Left kidney (tissue), 2 donors: ENCODE data around the gene FHAD1. TPM values are rescaled to one million over a fixed set of nuclear protein-coding genes. Genes with fewer than 3 reads are reported as not detected.

Experiments used
- DNase-seq: peaks from one replicate; pipeline ENCODE4 v3.0.0-alpha.2; 2013
- polyA plus RNA-seq: library from polyadenylated mRNA; unstranded; fragments of 120-200 nt; gene quantifications from one replicate; pipeline ENCODE4 v1.2.1, GENCODE V29; 2013; ENCODE audit not compliant: insufficient read length

Gene FHAD1
- polyA plus RNA-seq, 1 donor, result 3.7 TPM

DNA sequence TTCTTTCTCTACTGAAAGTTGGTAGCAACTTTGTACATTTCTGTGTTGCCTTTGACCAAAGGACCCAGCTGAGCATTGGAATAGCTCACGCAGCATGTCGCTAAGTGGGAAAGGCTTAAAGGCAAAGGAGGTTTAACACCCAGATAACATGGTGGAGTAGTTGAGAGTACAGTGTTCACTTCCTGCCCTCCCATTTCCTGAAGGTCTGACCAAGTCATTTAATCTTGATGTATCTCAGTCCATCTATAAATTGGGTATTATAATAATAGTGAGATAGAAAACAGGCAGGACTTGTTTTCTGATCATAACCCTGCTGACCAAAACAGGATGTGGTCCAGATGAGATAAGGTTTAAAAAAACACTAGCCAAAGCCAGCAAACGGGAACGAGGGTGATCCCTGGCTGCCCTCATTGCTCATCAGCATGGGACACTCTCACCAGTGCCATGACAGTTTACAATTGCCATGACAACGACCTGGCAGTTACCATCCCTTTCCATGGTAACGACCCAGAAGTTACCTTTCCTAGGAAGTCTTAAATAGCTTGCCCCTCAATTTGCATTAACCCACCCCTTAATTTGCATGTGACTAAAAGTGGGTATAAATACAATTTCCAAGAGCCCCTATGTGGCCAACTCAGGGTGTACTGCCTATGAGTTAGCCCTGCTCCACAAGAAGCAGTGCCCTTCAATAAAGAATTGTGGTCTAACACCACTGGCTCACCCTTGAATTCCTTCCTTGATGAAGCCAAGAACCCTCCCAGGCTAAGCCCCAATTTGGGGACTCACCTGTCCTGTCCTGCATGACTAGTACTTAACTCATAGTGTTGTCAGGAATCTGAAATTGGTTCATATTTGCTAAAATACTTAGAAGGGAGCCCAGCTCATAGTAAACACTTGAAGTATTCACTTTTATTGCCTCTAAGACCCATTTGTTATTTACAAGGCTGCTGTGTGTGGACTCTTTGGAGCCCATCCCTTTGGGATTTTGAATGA is 28.4 kb upstream of the FHAD1 start:
- no peak for DNase-seq

DNA sequence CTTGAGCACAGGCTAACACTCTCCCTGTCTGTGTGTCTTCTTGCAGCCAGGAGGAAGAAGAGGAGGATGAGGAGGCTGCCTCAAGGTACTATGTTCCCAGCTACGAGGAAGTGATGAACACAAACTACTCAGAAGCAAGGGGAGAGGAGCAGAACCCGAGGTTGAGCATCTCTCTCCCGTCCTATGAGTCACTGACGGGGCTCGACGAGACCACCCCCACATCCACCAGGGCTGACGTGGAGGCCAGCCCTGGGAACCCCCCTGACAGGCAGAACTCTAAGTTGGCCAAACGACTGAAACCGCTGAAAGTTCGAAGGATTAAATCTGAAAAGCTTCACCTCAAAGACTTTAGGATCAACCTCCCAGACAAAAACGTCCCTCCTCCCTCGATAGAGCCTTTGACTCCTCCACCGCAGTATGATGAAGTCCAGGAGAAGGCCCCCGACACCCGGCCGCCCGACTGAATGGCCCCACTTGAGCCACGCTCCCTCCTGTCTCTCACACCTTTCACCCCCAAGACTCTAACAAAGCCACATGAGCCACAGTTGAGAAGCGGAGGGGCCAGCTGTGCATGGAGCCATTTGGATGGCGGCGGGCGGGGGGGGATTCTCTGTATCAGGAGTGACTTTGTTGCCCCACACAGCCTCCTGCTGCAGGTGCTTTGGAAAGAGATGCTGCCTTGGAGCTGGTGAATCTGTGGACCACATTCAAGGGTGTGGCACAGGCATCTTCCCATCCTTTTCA is 27.6 kb upstream of the FHAD1 start:
- DNase-seq, result no peak

DNA sequence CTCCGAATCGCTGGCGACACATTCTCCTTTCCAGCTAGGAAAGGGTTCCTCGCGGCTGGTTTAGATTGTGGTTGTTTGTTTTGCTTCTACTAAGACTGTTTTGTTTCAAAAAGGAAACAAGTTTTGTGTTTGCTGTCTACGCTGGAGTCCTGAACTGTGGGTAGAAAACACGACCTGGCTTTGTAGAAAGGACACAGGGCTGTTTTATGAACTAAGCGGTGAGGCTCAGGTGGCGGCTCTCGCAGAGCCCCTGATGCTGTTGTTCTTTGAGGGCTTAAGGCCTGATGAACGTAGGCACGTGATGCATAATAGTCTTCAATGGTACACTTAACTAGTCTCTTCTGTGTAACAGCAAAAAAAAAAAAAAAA is 27.0 kb upstream of the FHAD1 start:
- DNase-seq, result no peak

DNA sequence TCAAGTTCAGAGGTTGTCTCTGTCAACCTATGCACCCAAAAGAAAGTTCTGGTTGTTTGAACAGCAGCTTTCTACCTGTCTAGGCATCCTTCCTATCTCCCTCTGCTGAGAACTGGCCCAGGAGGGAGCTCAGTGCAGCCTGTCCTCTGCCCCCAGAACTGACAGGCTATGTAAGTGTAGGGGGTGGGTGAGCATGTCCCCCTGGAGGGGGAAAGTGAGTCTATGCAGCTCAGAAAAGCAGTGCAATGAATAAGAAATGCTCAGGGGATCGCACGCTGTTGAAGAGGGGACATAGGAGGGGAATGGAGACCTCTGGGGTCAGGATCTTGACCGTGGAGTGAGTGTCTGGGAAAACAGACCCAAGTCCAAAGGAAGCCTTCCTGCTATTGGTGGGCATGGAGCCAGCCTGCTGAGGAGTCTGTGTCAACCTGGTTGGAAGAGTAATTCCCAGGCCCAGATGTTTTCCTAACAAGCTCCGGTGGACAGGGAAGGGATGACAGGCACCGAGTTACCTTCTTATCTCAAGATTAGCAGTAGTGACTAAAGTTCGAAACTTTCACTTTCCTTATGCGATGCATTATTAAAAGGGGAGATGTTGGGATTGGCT is 26.1 kb upstream of the FHAD1 start:
- DNase-seq, result no peak

DNA sequence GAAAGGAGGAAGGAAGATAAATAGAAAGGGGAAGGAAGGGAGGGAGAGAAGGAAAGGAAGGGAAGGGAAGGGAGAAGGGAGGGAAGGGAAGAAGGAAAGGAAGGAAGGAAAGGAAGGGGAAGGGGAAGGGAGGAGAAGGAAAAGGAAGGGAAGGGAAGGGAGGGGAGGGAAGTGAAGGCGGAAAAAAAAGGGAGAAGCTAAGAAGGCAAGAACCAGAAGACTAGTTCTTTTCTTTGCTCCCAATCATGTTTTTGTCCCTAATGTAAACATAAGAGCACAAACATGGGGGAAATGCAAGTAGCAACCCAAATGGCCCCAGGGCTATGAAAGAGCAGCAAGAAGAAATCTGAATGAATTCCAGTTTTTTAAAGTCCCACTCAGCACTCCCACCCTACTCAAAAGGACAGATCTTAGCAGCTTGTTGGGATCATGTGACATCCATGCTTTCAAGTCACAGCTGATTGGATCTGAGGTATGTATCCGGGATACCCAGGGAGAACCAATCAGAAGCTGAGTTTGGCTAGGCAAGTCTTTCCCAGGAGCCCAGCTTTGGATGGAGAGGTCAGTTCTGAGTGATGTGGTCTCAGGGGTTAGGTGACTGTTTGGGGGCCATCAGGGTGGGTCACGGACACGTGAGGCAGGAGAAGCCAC is 24.2 kb upstream of the FHAD1 start:
- no peak for DNase-seq

DNA sequence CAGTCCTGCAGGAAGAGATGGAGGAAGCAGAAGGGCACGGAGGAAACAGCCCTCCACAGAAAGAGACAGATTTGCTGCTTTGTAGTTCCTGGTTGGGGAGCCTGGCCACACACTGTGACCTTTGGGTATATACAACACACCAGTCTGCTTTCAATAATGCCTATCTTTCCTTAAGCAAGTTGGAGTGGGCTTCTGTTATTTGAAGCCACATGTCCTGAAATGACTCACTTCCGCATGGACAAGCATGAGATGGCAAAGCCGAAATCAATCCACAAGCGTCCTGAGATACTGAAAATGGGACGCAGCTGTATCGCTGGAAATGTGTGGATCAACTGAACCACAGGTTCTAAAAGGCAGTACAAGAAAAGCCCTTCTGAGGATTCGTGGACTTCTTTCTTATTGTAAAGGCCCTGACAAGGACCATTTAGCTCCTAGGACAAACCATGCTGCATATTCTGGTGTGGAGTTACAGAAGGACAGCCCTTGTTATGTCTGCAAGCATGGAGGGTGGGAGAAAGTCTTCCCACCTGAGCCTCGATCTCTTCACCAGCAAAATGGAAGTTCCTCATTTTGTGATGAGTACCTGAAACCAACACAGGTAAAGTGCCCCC is 22.7 kb upstream of the FHAD1 start:
- no peak for DNase-seq

DNA sequence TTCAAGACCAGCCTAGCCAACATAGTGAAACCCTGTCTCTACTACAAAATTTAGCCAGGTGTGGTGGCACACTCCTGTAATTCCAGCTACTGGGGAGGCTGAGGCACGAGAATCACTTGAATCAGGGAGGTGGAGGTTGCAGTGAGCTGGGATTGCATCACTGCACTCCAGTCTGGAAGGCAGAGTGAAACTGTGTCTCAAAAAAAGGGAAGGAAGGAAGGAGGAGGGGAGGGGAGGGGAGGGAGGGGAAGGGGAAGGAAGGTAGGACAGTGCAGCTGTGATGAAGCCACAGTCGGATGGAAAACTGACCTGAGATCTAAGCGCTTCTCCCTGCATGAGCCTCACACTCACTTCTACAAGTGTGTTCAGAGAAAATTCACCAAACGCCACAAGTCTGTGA is 22.0 kb upstream of the FHAD1 start:
- no peak for DNase-seq

DNA sequence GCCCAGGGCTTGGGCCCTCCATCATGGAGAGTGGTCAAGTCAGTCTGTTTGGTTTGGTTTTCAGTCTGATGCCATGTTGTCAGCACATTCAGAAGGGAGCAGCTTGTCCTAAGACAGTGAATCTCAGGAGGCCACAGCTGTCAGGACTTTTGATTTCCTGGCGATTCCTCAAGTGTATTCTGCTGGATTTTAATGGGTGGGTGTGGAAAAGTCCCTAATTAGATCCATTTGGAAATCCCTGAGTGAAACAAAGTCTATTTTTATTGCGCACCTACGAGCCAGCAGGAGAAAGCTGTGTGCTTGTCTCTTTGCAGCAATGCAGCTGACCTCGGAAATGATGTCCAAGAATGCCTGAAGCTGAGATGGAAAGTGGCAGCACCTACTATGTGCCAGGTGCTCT is 21.6 kb upstream of the FHAD1 start:
- DNase-seq, result no peak

DNA sequence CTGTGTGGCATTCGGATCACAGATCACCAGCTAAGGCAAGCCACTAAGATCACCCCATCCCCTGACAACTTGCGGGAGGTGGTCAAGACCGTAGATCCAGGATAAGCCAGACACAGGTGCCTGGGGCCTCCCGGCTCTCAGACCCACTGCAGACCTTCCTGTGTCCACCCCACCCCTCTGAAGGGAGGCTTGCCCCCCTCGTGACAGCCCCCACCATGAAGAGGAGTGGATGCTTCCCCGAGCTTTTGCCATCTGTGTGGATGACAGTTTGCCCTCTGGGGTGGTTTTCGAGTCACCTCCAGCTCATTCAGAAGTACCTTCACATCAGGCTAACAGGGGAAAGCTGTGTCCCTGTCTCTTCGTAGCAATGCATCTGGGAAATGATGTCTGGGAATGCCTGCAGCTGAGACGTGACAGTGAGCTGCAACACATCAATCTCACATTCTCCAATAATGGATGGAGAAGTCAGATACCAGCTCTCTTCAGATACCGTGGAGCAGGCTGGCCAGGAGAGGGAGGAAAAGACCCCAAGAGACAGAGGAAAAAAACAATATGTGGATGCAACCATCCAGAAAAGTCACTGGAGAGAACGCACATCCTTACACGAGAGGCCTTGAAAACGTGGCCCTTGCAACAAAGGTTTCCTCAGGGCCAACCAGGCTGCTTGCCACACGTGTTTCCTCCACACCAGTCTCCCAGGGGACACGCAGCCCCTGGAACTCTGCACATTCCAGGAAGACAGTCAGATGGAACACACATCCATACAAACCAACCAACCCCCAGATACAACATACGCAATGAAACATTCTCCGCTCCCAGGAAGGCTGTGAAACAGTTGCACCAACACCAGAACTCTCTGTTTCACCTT is 20.4 kb upstream of the FHAD1 start:
- no peak for DNase-seq

DNA sequence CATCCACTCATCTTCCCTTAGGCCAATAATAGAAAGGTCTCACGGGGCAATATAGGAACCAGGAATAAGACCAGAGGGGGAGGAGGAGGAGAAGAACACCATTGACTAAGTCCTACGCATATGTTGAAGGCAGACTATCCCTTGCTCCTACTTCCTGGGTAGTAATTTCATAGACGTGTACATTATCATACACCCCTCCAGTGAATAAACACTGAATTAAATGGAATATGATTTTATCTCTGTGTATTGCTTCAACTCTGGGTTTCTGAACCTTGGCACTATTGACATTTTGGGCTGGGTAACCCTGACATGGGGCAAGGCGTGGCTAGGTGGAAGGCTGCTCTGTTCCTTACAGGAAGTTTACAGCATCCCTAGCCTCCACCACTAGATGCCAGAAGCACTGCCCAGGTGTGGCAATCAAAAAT is 17.3 kb upstream of the FHAD1 start:
- no peak for DNase-seq

DNA sequence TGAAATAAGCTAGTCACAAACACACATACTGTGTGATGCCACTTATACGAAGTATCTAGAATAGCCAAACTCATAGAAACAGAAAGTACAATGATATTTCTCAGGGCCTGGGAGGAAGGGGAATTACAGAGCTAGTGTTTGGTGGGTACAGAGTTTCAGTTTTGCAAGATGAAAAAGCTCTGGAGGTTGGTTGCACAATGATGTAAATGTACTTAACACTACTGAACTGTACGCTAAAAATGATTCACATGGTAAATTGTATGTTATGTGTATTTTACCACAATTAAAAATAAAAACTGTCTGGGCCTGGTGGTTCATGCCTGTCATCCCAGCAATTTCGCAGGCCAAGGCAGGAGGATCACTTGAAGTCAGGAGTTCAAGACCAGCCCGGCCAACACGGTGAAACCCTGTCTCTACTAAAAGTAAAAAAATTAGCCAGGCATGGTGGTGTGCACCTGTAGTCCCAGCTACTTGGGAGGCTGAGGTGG is 15.3 kb upstream of the FHAD1 start:
- DNase-seq, result no peak

DNA sequence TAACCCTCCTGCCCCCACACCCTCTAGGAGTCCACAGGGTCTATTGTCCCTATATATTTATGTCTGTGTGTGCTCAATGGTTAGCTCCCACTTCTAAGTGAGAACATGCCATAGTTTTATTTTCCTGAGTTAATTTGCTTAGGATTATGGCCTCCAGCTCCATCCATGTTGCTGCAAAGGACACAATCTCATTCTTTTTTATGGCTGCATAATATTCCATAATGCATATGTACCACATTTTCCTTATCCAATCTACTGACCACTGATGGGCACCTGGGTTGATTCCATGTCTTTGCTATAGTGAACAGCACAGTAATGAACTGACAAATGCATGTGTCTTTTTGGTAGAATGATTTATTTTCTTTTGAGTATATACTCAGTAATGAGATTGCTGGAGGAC is 13.3 kb upstream of the FHAD1 start:
- DNase-seq, result no peak

DNA sequence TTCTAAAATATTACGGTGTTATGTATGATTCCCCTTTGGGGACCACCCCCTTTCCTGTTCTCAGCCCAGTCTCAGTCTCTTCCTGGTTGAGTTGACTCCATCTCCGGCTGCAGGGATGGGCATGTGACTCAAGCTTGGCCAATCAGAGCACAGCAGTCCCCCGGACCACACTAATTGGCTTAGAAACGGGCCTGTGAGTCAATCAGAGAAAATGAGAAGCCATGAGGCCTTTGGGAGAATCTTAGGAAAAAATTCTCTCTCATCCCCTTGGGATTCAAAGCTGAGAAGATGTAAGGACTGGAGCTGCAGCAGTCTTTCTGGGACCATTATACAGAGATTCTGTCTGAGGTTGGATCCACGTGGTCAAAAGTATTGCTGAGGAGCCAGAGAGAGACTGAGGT is 10.7 kb upstream of the FHAD1 start:
- no peak for DNase-seq

DNA sequence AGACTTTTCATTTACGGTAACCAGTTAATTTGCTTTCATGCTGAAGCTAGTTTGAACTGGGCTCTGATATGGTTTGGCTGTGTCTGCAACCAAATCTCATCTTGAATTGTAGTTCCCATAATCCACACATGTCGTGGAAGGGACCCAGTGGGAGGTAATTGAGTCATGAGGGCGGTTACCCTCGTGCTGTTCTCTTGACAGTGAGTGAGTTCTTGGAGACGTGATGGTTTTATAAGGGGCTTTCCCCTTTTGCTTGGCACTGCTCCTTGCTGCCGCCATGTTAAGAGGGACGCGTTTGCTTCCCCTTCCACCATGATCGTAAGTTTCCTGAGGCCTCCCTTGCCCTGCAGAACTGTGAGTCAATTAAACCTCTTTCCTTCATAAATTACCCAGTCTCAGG is 10.3 kb upstream of the FHAD1 start:
- DNase-seq, result no peak

DNA sequence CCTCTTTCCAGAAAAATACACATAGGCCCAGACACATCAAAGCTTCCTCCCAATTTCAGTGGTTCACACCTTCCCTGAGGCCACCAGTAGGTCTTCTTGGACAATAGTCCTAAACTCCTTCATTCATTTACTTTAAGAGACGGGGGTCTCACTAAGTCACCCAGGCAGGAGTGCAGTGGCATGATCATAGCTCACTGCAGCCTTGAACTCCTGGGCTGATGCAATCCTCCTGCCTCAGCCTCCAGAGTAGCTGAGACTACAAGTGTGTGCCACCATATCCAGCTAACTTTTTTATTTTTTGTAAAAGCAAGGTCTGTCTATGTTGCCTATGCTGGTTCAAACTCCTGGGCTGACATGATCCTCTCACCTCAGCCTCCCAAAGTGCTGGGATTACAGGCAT is 8.2 kb upstream of the FHAD1 start:
- no peak for DNase-seq

DNA sequence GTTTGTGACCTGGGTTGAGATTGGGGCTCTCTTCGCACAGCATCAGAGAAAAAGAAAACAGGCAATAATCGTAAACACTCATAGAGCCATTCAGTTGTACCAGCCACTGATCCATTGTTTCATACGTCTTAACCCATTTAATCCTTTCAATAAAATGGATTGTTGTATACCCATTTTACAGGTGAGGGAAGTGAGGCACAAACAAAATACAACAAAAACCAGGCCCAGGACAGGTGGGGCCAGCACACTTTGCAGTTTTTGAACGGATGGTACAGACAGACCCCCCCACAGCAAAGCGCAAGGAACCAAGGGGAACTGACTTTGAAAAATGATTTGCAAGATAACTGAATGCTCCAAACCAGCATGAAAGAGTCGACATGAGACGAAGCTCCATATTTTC is 4.3 kb upstream of the FHAD1 start:
- no peak for DNase-seq

DNA sequence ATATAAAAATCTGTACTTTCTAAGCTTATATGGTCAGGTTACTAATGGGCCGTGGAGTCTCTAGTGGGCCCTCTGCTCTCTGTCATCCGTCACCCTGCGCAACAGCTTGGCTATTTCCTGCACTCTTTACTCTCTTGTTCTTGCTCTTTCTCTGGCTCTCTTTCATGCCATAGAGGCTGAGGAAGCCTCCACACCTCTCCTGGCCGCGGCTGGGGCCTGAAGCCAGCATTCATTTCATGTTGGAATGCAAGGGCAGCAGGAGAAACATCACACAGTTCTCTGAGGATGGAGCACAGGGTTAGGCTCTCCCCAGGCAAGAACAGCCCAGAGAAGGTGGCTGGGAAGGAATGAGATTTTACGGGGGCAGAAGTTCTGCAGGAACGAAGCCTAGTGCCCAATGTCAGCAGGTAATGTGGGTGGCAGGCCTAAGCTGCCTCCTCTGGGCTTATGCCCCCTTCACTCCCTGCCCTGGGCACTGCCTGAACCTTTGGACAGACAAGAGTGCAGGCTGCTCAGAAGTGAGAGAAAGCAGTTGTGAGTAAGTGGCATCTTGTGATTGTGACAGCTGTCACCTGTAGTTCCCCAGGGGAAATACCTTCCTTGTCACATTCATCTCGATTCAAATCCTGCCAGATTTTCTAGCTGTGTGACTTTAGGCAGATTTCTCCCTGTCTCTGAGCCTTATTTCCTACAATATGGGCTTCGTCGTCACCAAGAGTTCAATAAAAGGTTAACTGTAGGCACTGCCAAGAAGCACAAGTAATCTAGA is 3.6 kb upstream of the FHAD1 start:
- DNase-seq, result no peak

DNA sequence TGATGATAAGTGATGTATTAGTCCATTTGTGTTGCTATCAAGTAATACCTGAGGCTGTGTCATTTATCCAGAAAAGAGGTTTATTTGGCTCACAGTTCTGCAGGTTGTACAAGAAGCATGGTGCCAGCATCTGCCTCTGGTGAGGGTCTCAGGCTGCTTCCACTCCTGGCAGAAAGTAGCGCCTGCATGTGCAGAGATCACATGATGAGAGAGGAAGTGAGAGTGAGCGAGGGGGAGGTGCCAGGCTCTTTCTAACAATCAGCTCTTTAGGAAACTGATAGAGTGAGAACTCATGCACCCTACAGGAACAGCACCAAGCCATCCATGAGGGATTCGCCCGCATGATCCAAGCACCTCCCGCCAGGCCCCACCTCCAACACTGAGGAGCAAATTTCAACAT is 2.2 kb upstream of the FHAD1 start:
- DNase-seq, result no peak

DNA sequence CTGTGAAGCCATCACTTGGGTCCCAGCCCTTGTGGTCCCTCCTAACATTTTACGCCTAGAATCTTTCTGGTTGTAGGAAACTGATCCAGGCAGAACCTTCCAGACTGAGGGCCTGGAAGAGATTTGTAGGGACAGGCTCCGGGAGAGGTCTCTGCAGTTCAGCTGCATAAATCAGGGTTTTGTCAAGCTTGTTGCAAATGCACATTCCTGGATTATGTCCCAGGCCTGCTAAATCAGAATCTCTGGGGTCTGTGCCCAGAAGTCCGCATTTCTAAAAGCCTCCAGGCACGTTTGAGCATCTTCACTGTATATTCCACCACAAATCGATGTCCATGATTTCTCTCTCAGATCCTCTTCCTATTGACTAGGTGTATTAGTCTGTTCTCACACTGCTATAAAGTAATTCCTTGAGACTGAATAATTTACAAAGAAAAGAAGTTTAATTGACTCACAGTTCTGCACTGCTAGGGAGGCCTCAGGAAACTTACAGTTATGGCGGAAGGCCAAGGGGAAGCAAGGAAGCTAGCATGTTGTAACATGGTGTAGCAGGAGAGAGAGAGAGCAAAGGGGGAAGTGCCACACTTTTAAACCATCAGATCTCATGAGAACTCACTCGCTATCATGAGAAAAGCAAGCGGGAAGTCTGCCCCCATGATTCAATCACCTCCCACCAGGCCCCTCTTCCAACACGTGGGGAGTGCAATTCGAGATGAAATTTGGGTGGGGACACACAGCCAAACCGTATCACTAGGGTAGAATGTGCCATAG is 1.2 kb upstream of the FHAD1 start:
- no peak for DNase-seq
